Measurements from ENCODE around the gene SH3PXD2B.

The SH3PXD2B gene

GRCh38 chr5:172455087-172455381 lies 709 bp upstream of the SH3PXD2B start:
- ChIA-PET POLR2A (ENCODE audit: low non-redundant PET) (no interaction called here), CTCF (no interaction called here)
- DNase-seq (ENCODE audit: low spot score): no peak
- peak overlapping the region; percentile 97 for H3K27ac ChIP-seq
- no peak for TF ChIP-seq CTCF (conservative IDR thresholded peaks at IDR 0.05; ENCODE audit: low read depth)

- DNase-seq (ENCODE audit: low spot score): no peak
- no peak for TF ChIP-seq CTCF (conservative IDR thresholded peaks at IDR 0.05; ENCODE audit: low read depth)
- ChIA-PET CTCF (interaction anchor here (1.4 to 5.2 kb wide), 4 partner anchors 10 to 34 kb away, joined by 4 to 42 read pairs (median 15); no protein-coding TSS in a partner anchor), POLR2A (ENCODE audit: low non-redundant PET) (no interaction called here)
- peak overlapping the region; percentile 97 for H3K27ac ChIP-seq
These were observed 353 bp downstream of the SH3PXD2B start for GRCh38 chr5:172453986-172454357.

GRCh38 chr5:172453206-172453985 lies 929 bp downstream of the SH3PXD2B start:
- peak; percentile 68 for DNase-seq (ENCODE audit: low spot score)
- CTCF ChIA-PET: interaction anchor here (0.6 to 5.2 kb wide), 11 partner anchors 8 to 248 kb away, joined by 3 to 42 read pairs (median 4); no protein-coding TSS in a partner anchor
- POLR2A ChIA-PET (ENCODE audit: low non-redundant PET): interaction anchor here (0.6 kb wide), 1 partner anchor 17 kb away, joined by 7 read pairs; no protein-coding TSS in a partner anchor
- peak; percentile 75 for TF ChIP-seq CTCF (conservative IDR thresholded peaks at IDR 0.05; ENCODE audit: low read depth)
- H3K27ac ChIP-seq: peak overlapping the region; percentile 97

GRCh38 chr5:172452398-172453205 lies 1.7 kb downstream of the SH3PXD2B start:
- ChIA-PET CTCF (interaction anchor here (0.6 to 5.2 kb wide), 17 partner anchors 9 to 624 kb away, joined by 3 to 42 read pairs (median 4); no protein-coding TSS in a partner anchor), POLR2A (ENCODE audit: low non-redundant PET) (interaction anchor here (0.6 kb wide), 2 partner anchors 18 to 38 kb away, joined by 5 to 7 read pairs; no protein-coding TSS in a partner anchor)
- peak overlapping the region; percentile 97 for H3K27ac ChIP-seq

GRCh38 chr5:172451771-172452197 lies 2.5 kb downstream of the SH3PXD2B start:
- peak; percentile 75 for DNase-seq (ENCODE audit: low spot score)
- POLR2A ChIA-PET (ENCODE audit: low non-redundant PET): no interaction called here
- no peak for TF ChIP-seq CTCF (conservative IDR thresholded peaks at IDR 0.05; ENCODE audit: low read depth)
- peak overlapping the region; percentile 97 for H3K27ac ChIP-seq
- CTCF ChIA-PET: interaction anchor here (0.6 to 5.2 kb wide), 11 partner anchors 13 to 508 kb away, joined by 3 to 42 read pairs (median 5); no protein-coding TSS in a partner anchor

More at GRCh38 chr5:172452398-172453205, 1.7 kb downstream of the SH3PXD2B start:
- TF ChIP-seq CTCF (conservative IDR thresholded peaks at IDR 0.05; ENCODE audit: low read depth): no peak
- DNase-seq (ENCODE audit: low spot score): peak; percentile 48

Data from RWPE1 (cell line).